NCI-H2227 treated with DMSO at 0.1 percent for 48 hours (cell line): ENCODE data around the gene FAM20C.
"Not testable (repeated sequence)": the region's sequence is repeated elsewhere in the genome, so short reads cannot be mapped to it uniquely, and the experiment has no call there.

Source experiments
- DNase-seq: peaks from one replicate; lab custom pipeline; 2025; lab: John Stamatoyannopoulos, UW

The FAM20C gene

GRCh38 chr7:294440-295154 lies 102.2 kb downstream of the FAM20C start:
- DNase-seq = no peak

- DNase-seq = no peak
These were observed 103.1 kb downstream of the FAM20C start for GRCh38 chr7:295155-296154.

GRCh38 chr7:296373-296945 lies 104.1 kb downstream of the FAM20C start:
- DNase-seq = no peak

GRCh38 chr7:297141-297540 lies 104.8 kb downstream of the FAM20C start:
- not testable (repeated sequence) for DNase-seq

DNA sequence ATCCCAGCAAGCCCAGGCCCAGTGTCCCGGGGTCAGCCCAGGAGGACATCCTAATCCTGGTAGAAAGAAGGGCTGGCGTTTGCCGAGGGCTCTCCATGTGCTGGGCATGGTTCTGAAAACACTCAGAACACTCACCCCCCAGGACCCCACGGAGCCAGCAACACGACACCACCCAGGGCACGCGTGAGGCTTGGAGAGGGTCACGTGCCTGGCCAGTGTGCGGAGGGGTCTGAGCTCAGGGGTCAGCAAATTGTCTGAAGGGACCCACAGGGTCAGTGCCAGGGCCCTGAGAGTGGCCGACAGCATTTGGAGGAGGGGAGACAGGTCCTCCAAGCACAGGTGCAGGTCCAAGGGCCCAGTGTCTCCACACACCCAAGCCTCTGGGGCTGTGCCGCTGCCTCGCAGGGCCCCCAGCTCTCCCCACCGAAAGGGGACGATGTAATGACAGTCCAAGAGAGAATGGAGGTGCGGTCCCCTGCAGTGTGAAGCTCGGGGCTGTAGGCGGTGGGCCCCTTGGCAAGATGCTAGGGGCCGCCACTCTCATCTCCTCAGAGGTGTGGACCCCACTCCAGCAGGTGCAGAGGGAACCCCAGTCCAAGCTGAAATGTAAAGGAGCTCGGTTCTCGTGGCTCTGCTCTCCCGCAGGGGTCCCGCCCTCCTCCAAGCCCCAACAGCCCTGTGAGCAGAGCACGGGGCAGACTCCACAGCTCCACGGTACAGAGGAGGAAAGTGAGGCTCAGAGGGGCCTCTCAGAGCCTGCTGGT lies 105.4 kb downstream of the FAM20C start:
- DNase-seq = no peak

GRCh38 chr7:298375-298702 lies 106.0 kb downstream of the FAM20C start:
- no peak for DNase-seq

DNA sequence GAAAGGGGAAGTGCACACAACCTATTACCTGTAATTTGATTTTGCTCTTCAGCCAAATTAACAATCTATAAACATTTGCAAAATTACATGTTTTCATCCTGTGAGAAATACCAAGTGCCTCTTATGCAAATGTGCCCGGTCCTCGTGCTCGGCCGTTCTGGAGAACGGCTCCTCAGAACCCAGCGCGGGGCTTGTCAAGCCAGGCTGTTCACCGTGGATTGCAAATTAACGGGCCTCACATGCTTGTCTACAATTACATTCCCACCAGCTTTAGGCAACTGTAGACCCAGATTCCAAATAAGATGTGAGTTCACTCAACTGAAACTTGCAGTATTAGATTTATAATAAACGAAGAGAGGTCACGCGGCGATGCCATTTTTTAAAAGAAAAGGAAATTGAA lies 106.4 kb downstream of the FAM20C start:
- DNase-seq = no peak

GRCh38 chr7:299169-299568 lies 106.8 kb downstream of the FAM20C start:
- no peak for DNase-seq

DNA sequence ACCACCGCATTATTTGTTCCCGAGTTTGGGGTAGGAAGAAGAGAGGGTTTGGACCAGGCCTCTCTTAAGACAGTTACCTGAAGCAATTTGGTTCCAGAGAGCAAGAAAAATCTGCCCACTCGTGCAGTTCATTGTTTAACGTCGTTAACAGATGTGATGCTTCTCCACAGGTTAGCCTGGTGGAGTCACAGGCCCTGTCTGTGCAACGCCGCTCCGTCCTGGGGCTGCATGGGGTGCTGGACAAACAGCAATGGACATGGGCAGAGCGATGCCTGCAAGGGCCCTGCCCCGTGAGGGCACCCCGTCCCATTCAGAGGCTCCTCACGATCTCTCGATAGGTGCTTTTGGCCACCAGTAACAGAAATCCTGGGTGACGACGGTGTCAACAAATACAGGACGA lies 107.3 kb downstream of the FAM20C start:
- DNase-seq = no peak

DNA sequence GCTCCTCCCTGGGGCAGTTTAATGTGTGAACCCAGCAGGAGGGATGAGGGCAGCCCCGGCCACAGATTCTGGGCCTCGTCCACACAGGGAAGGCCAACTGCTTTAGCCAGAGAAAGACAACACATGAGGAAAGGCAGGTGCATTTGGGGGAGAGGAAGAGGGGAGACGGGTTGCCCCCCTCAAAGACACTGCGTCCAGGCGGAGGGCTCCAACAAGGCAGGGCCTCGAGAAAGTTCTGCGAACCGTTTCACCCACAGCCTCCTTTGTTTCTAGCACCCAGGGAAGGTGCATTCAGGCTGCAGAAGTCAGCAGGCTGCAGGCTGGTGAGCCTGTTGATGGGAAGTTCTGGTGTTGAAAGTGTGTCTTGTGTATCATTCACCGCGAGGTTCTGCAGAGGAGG lies 107.7 kb downstream of the FAM20C start:
- DNase-seq = no peak

- no peak for DNase-seq
These were observed 108.3 kb downstream of the FAM20C start for GRCh38 chr7:300546-301290.

DNA sequence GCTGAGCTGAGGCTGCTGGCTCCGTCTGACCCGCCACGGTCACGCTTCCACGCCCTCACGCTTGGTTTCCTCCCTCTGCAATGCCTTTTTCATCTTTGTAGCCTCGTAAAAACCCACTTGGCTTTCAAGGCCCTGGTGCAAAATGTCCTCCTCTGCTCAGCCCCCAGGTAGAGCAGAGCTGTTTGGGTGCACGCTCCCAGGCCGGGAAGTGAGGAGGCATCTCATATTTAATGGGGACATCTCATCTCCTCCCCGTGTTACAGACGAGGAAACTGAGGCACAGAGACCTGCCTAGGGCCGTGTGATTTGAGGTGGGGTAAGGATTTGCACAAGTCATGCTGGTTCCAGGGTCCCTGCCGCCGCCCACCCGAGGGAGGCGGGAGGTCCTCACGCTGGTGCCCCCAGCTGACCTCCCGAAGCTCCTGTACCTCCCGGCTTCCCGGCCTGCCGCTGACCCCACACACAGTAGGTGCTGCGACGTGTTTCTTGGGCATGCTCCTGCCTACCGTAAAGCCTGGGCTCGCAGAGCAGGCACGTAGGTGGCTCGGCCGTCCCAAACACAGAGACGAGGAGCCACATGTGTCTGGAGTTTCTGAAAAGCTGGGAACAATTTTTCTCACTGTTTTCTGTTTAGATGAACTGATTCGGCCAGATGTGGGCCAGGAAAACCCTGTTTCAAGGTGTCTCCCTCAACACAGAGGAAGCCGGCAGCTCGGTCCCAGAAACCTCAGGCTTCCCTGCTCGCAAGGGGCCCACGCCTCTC lies 109.1 kb downstream of the FAM20C start:
- no peak for DNase-seq

DNA sequence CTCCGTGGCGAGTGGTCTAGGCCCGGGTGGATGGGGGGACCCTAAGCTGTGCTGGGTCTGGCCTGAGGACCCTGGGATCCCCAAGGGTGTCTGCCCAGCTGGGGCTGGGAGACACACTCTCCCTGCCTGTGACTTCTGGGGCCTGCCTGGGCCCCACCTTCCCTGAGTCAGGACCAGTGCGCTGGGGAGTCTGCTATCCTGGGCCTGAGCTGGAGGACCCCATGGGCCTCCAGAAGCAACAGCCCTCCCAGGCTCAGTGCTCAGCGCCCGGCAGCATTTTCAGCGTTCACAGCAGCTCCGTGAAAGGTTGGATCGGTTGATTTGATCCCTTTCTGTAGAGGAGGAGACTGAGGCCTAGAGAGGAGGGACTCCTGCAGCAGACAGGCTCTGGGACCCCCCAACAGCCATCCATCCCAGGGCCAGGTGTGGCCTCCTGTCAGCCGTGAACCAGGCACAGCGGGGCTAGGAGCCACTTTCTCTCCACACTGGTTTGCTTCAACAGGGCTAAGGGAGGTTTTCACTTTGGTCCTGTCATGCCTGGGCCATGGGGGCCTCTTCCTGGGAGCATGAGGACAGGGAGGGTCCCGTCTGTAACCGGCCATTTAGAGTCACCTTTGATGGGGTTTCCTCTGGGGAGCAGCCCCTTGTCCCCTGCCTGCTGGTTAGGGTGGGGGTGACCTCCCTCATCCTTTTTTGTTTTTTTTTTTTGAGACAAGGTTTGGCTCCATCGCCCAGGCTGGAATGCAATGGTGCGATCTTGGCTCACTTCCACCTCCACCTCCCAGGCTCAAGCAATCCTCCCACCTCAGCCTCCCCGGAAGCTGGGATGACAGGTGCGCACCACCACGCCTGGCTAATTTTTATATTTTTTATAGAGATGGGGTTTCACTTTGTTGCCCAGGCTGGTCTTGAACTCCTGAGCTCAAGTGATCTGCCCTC lies 110.0 kb downstream of the FAM20C start:
- no peak for DNase-seq

GRCh38 chr7:303425-303824 lies 111.1 kb downstream of the FAM20C start:
- no peak for DNase-seq

GRCh38 chr7:303884-304573 lies 111.7 kb downstream of the FAM20C start:
- no peak for DNase-seq

DNA sequence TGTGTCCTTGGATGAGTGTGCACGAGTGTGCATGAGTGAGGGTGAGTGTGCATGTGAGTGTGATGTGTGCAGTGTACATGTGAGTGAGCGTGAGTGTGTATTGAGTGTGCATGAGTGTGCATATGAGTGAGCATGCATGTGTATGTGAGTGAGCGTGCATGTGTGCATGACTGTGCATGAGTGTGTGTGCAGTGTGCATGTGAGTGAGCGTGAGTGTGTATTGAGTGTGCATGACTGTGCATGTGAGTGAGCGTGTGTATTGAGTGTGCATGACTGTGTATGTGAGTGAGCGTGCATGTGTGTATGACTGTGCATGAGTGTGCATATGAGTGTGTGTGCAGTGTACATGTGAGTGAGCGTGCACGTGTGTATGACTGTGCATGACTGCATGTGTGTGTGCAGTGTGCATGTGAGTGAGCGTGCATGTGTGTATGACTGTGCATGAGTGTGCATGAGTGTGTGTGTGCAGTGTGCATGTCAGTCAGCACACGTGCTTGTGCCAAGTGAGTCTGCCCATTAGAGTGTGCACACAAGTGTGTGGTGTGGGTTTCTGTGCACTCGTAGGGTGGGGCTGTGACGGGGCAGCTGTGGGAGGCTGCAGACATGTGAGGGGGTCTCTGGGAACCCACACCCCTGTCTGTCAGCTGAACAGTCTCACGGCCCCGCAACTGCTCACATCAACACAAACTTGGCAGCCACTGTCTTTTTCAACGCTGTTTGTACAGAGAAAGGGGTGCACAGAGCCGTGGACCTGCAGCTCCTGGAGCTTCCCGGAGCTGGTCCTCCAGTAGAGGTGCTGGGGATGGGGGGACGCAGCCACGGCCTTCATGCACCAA lies 112.4 kb downstream of the FAM20C start:
- DNase-seq = no peak

DNA sequence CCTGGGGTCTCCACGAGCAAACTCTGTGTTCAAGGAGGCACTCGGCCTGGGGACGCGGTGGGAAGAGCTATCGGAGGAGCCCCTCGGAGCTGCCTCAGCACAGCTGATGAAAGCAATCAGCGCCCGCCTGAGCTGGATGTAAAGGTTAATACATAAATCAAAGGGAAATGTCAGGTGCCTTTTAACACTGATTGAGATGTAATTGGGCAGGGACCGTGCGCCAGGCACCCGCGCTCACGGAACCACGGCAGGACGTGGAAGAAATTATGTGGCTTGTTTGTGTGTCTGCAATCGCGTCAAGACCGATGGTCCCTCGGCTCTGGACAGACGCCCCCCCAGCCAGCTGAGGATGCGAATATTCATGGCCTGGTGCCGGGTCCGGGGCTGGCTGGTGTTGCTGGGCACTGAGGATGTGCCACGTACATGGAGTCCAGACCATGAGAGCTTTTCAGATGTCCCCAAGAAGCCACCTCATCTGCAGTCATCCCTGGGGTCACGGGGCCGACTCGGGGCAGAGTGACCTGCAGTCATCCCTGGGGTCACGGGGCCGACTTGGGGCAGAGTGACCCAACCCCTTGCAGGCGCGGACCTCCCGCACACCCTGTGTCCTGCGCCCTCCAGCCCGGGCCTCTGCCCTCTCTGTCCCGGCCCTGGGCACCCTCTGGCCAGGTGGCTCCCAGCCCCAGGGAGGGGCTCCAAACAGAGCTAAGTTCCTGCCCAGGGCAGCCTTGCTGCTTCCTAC lies 113.2 kb downstream of the FAM20C start:
- DNase-seq = no peak
